ENCODE results near the gene SHROOM2.
A peak's percentile ranks its signal among the peaks of the same experiment; 100 is the strongest.
"Not testable (repeated sequence)": the region's sequence is repeated elsewhere in the genome, so short reads cannot be mapped to it uniquely, and the experiment has no call there.

The SHROOM2 gene

GRCh38 chrX:9832811-9833210, 46.6 kb downstream of the SHROOM2 start:
- DNase-seq: peak; percentile 3

- DNase-seq: no peak
Observed at GRCh38 chrX:9835585-9836210, 49.5 kb downstream of the SHROOM2 start.

- no peak for DNase-seq
Observed at GRCh38 chrX:9842541-9842940, 56.3 kb downstream of the SHROOM2 start.

GRCh38 chrX:9844936-9845577, 58.8 kb downstream of the SHROOM2 start:
- no peak for DNase-seq

GRCh38 chrX:9845578-9845952, 59.3 kb downstream of the SHROOM2 start:
- DNase-seq: no peak

- no peak for DNase-seq
Observed at GRCh38 chrX:9846631-9847030, 60.4 kb downstream of the SHROOM2 start.

GRCh38 chrX:9847071-9847470, 60.8 kb downstream of the SHROOM2 start:
- no peak for DNase-seq

- DNase-seq: no peak
Observed at GRCh38 chrX:9848718-9849479, 62.7 kb downstream of the SHROOM2 start.

GRCh38 chrX:9851890-9852289, 65.7 kb downstream of the SHROOM2 start:
- DNase-seq: no peak

- DNase-seq: no peak
Observed at GRCh38 chrX:9853307-9853706, 67.1 kb downstream of the SHROOM2 start.

- no peak for DNase-seq
Observed at GRCh38 chrX:9855561-9856283, 69.5 kb downstream of the SHROOM2 start.

GRCh38 chrX:9856588-9856987, 70.4 kb downstream of the SHROOM2 start:
- no peak for DNase-seq

- DNase-seq: no peak
Observed at GRCh38 chrX:9857575-9858474, 71.6 kb downstream of the SHROOM2 start.

GRCh38 chrX:9858684-9859083, 72.5 kb downstream of the SHROOM2 start:
- DNase-seq: not testable (repeated sequence)

- no peak for DNase-seq
Observed at GRCh38 chrX:9859711-9860555, 73.7 kb downstream of the SHROOM2 start.

- DNase-seq: no peak
Observed at GRCh38 chrX:9860826-9861225, 74.6 kb downstream of the SHROOM2 start.

GRCh38 chrX:9861711-9862110, 75.5 kb downstream of the SHROOM2 start:
- no peak for DNase-seq

- DNase-seq: no peak
Observed at GRCh38 chrX:9862525-9862924, 76.3 kb downstream of the SHROOM2 start.

- DNase-seq: no peak
Observed at GRCh38 chrX:9862953-9863352, 76.7 kb downstream of the SHROOM2 start.

- DNase-seq: peak; percentile 68
Observed at GRCh38 chrX:9864011-9864410, 77.8 kb downstream of the SHROOM2 start.

GRCh38 chrX:9865804-9866472, 79.7 kb downstream of the SHROOM2 start:
- no peak for DNase-seq

All from hematopoietic multipotent progenitor cell treated with erythropoietin and hydrocortisone succinate and interleukin-3 and kit ligand, for 6 days (in vitro differentiated cells).